Measurements from ENCODE around the gene SH2D4B. TPM values are rescaled to one million over a fixed set of nuclear protein-coding genes. Genes with fewer than 3 reads are reported as not detected.

The SH2D4B gene
- total RNA-seq, 2 donors from 2014 or later: 0.92 TPM; not detected in 1

DNA sequence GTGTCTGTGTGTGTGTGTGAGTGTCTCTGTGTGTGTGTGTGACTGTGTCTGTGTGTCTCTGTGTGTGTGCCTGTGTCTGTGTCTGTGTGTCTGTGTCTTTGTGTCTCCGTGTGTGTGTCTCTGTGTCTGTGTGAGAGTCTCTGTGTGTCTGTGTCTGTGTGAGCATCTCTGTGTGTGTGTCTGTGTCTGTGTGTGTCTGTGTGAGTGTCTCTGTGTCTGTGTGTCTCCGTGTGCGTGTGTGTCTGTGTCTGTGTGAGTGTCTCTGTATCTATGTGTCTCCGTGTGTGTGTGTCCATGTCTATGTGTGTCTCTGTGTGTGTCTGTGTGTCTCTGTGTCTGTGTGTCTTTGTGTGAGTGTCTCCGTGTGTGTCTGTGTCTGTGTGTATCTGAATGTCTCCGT, 120.4 kb downstream of the SH2D4B start:
- Histone ChIP-seq H3K9me3 (peaks cover 21% of the 10 kb centered on the region), H3K27ac (no peak overlapping the region), H3K4me3 (no peak overlapping the region), H3K4me1 (ENCODE audit: control insufficient read depth in 1 of 2, low read depth in 2 of 2) (peaks cover 0 to 1% of the 10 kb centered on the region in 2 donors), H3K36me3 (no peaks in the 10 kb centered on the region), H3K27me3 (replicated peaks; ENCODE audit: insufficient read depth) (no peaks in the 10 kb centered on the region)
- DNase-seq (ENCODE audit: low spot score): no peak
- no peak for ATAC-seq (ENCODE audit: insufficient number of reproducible peaks, low FRiP score, low read depth)
- TF ChIP-seq, protein P1, sequence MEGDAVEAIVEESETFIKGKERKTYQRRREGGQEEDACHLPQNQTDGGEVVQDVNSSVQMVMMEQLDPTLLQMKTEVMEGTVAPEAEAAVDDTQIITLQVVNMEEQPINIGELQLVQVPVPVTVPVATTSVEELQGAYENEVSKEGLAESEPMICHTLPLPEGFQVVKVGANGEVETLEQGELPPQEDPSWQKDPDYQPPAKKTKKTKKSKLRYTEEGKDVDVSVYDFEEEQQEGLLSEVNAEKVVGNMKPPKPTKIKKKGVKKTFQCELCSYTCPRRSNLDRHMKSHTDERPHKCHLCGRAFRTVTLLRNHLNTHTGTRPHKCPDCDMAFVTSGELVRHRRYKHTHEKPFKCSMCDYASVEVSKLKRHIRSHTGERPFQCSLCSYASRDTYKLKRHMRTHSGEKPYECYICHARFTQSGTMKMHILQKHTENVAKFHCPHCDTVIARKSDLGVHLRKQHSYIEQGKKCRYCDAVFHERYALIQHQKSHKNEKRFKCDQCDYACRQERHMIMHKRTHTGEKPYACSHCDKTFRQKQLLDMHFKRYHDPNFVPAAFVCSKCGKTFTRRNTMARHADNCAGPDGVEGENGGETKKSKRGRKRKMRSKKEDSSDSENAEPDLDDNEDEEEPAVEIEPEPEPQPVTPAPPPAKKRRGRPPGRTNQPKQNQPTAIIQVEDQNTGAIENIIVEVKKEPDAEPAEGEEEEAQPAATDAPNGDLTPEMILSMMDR (IDR thresholded peaks at IDR 0.05): no peak

DNA sequence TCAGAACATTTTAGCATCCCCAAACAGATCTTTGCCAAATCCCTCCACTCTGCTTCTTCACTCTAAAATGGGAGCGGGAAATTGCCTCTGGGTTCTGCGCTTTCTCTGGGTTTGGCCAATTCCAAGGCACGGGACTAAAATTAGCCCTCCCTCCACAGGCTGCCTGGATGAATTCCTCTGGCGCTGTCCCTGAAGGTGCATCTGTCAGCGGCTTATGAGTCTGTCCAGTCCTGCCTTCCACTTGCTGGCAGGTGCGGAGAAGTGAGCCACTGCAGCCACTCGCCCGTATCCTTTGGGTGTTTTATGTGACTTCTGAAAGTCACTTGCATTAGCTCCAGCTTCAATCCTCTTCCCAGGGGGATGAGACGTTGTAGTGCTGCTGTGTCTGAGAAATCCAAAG, 121.6 kb downstream of the SH2D4B start:
- no peak overlapping the region for H3K4me3 ChIP-seq
- no peaks in the 10 kb centered on the region for H3K36me3 ChIP-seq
- TF ChIP-seq, protein P1 (IDR thresholded peaks at IDR 0.05): no peak
- DNase-seq (ENCODE audit: low spot score) (no peak), ATAC-seq (ENCODE audit: insufficient number of reproducible peaks, low FRiP score, low read depth) (no peak)
- peaks cover 15% of the 10 kb centered on the region for H3K9me3 ChIP-seq
- H3K4me1 ChIP-seq (ENCODE audit: control insufficient read depth in 1 of 2, low read depth in 2 of 2): peaks cover 0 to 11% of the 10 kb centered on the region in 2 donors
- H3K27me3 ChIP-seq (replicated peaks; ENCODE audit: insufficient read depth): no peaks in the 10 kb centered on the region
- H3K27ac ChIP-seq: no peak overlapping the region

DNA sequence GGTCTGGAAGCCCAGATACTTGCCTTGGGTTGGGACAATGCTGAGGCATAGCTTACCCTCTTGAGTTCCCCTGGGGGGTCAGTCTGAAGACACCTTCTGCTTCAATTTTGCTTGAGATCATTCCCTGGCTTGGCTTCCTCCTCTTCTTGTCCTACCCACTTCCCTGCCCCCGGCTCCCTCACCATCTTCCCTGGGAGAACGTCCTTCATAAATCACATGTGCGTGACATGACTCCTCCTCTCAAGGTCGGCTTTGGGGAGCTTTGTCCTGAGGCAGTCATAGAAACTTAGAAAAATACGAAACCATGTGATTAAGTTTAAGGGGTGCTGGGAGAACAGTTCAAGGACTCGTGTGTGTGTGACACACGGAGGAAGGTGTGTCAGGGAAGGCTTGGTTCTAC, 122.6 kb downstream of the SH2D4B start:
- Histone ChIP-seq H3K4me1 (ENCODE audit: control insufficient read depth in 1 of 2, low read depth in 2 of 2) (peaks cover 0 to 13% of the 10 kb centered on the region in 2 donors), H3K4me3 (no peak overlapping the region), H3K36me3 (no peaks in the 10 kb centered on the region), H3K9me3 (peaks cover 8% of the 10 kb centered on the region), H3K27me3 (replicated peaks; ENCODE audit: insufficient read depth) (no peaks in the 10 kb centered on the region), H3K27ac (no peak overlapping the region)
- TF ChIP-seq, protein P1 (IDR thresholded peaks at IDR 0.05): no peak
- no peak for DNase-seq (ENCODE audit: low spot score)
- ATAC-seq (ENCODE audit: insufficient number of reproducible peaks, low FRiP score, low read depth): no peak

DNA sequence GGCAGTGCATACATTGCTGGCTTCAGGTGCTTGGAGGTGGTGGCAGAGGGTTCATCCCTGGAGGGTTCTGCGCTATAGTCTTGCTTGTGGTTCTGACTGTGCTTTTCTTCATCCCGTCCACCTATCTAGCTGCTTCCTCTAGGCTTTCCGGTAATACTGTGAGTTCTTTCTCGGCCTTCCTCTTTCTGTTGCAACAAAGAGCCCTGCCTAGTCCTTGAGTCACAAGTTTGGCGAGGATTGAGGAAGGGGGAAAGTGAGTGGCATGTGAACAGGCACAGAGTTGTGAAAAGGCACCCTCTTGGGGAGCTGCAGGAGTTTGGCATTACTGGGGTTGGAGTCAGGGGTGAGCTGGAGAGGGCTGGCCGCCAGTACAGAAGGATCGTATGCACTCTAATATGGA, 123.0 kb downstream of the SH2D4B start:
- Histone ChIP-seq H3K9me3 (peaks cover 5% of the 10 kb centered on the region), H3K4me3 (no peak overlapping the region), H3K27ac (no peak overlapping the region), H3K27me3 (replicated peaks; ENCODE audit: insufficient read depth) (no peaks in the 10 kb centered on the region), H3K36me3 (no peaks in the 10 kb centered on the region), H3K4me1 (ENCODE audit: control insufficient read depth in 1 of 2, low read depth in 2 of 2) (peaks cover 0 to 13% of the 10 kb centered on the region in 2 donors)
- DNase-seq (ENCODE audit: low spot score): no peak
- TF ChIP-seq, protein P1 (IDR thresholded peaks at IDR 0.05): no peak
- ATAC-seq (ENCODE audit: insufficient number of reproducible peaks, low FRiP score, low read depth): no peak

DNA sequence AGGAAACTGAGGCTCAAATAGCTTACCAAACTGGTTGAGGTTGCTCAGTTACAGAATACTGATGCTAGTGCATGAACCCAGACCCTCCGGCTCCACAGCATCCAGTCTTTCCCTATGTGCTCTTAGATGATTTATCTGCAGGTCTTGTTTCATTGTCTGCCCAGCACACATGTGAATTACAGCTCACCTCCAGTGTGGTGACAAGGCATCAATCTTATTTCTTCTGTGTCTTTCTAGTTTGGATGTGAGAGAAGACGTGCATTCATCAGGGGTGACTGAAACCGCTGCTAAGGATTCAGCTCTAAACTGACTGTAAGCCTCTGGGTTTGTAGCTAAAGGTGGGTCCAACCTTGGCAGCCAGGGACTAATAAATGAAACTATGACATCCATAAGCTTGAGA, 123.8 kb downstream of the SH2D4B start:
- H3K27ac ChIP-seq: no peak overlapping the region
- TF ChIP-seq, protein P1 (IDR thresholded peaks at IDR 0.05): no peak
- DNase-seq (ENCODE audit: low spot score) (no peak), ATAC-seq (ENCODE audit: insufficient number of reproducible peaks, low FRiP score, low read depth) (no peak)
- H3K9me3 ChIP-seq: no peaks in the 10 kb centered on the region
- no peaks in the 10 kb centered on the region for H3K36me3 ChIP-seq
- no peaks in the 10 kb centered on the region for H3K27me3 ChIP-seq (replicated peaks; ENCODE audit: insufficient read depth)
- peaks cover 0 to 13% of the 10 kb centered on the region in 2 donors for H3K4me1 ChIP-seq (ENCODE audit: control insufficient read depth in 1 of 2, low read depth in 2 of 2)
- no peak overlapping the region for H3K4me3 ChIP-seq
